Peyer's patch (tissue), 4 donors: ENCODE measurements around the gene FOXB1.

Experiments used
- CTCF ChIP-seq, 6 experiments: fragments of 450-650 bp in 4 of 6; fragments of 200-600 bp in 2 of 6; sonication (generic) in 1 of 6; IDR thresholded peaks; one replicate each; pipeline ENCODE4 v1.5.1; 2017 to 2019; ENCODE audit warnings: antibody characterized with exemption in 6 of 6, mild to moderate bottlenecking in 3 of 6, moderate library complexity in 1 of 6
- POLR2A ChIP-seq, 2 donors: fragments of 450-650 bp; IDR thresholded peaks; one replicate each; pipeline ENCODE4 v1.5.1; 2017; ENCODE audit warnings: antibody characterized with exemption in 2 of 2, mild to moderate bottlenecking in 2 of 2, moderate library complexity in 2 of 2

DNA sequence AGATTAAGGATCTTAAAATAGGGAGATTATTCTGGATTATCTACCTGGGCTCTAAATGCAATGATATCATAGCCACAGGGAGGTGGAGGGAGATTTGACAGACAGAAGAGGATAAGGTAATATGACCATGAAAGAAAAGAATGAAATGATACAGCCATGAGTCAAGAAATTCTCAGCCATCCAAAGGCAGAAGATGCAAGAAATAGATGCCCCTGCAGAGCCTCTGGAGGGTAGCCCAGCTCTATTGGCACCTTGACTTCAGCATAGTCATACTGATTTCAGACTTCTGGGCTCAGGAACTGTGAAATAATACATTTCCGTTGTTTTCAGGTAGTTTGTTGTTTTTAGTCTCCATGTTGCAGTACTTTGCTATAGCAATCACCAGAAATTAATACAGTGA, 31.9 kb upstream of the FOXB1 start:
- TF ChIP-seq POLR2A (IDR thresholded peaks at IDR 0.05) (no peak), CTCF (IDR thresholded peaks at IDR 0.05) (no peak)
